ENCODE measurements around the gene ZBTB45.

- TF ChIP-seq CTCF (IDR thresholded peaks at IDR 0.05; ENCODE audit: poor library complexity, severe bottlenecking): no peak
- TF ChIP-seq POLR2AphosphoS5 (IDR thresholded peaks at IDR 0.05): peak; percentile 89
- no peak for TF ChIP-seq EZH2 (IDR thresholded peaks at IDR 0.05; ENCODE audit: borderline replicate concordance, insufficient read depth, low read length, poor library complexity, severe bottlenecking)
- no peak for TF ChIP-seq SMC3 (conservative IDR thresholded peaks at IDR 0.05; ENCODE audit: poor library complexity)
- peak; percentile 51 for TF ChIP-seq EP300 (conservative IDR thresholded peaks at IDR 0.05; ENCODE audit: poor library complexity, severe bottlenecking)
- peak; percentile 74 for TF ChIP-seq MXI1 (conservative IDR thresholded peaks at IDR 0.05; ENCODE audit: poor library complexity, severe bottlenecking)
- TF ChIP-seq REST (IDR thresholded peaks at IDR 0.05; ENCODE audit: borderline replicate concordance): no peak
Measured at GRCh38 chr19:58554494-58555368, 35.1 kb upstream of the ZBTB45 start, which contains the start of gene CHMP2A.

All from neural cell (in vitro differentiated cells).